ENCODE results near the gene RNF150. TPM values are rescaled to one million over a fixed set of nuclear protein-coding genes. Genes with fewer than 3 reads are reported as not detected.

Gene RNF150
- total and polyA plus RNA-seq, 2 of the 8 experiments (the other 6 are each of a cell fraction or from before 2014, with no cell fraction given): 3.4 to 4.8 TPM

- TF ChIP-seq SP1 (IDR thresholded peaks at IDR 0.05; ENCODE audit: low read depth, low read length) (no peak), SP4 (IDR thresholded peaks at IDR 0.05; ENCODE audit: low read length) (no peak), JUN (IDR thresholded peaks at IDR 0.05; ENCODE audit: low read depth, low read length) (no peak), BRCA1 (IDR thresholded peaks at IDR 0.05; ENCODE audit: low read depth, low read length) (no peak)
Measured at GRCh38 chr4:141080668-141081067, 52.6 kb downstream of the RNF150 start (continued).

Data from H1 (cell line).